Chondrocyte (in vitro differentiated cells): ENCODE measurements around the gene ULK4. TPM values are rescaled to one million over a fixed set of nuclear protein-coding genes. Genes with fewer than 3 reads are reported as not detected.

ENCODE experiments used
- DNase-seq: peaks from one replicate; pipeline ENCODE4 v3.0.0; 2021; ENCODE audit warnings: mixed read lengths, low spot score
- H3K27ac Mint-ChIP-seq: one replicate; pipeline ENCODE4 v1.8.0; 2021; ENCODE audit warnings: mild to moderate bottlenecking, moderate library complexity, mixed read lengths; ENCODE audit not compliant: unreplicated experiment
- H3K27me3 Mint-ChIP-seq: 2 replicates; pipeline ENCODE4 v1.8.0; 2021; ENCODE audit warnings: low read depth, mixed read lengths
- H3K36me3 Mint-ChIP-seq: 2 replicates; pipeline ENCODE4 v1.8.0; 2021; ENCODE audit warnings: low read depth, mixed read lengths
- H3K4me1 Mint-ChIP-seq: 2 replicates; pipeline ENCODE4 v1.8.0; 2021; ENCODE audit warnings: low read depth, mild to moderate bottlenecking, mixed read lengths
- H3K4me3 Mint-ChIP-seq: one replicate; pipeline ENCODE4 v1.8.0; 2021; ENCODE audit warnings: mild to moderate bottlenecking, moderate library complexity, mixed read lengths; ENCODE audit not compliant: unreplicated experiment
- H3K9me3 Mint-ChIP-seq: 2 replicates; pipeline ENCODE4 v1.8.0; 2021; ENCODE audit warnings: low read depth, mixed read lengths
- CTCF ChIP-seq: fragments of 200-600 bp; sonication (generic); IDR thresholded peaks from 2 replicates; pipeline ENCODE4 v1.5.0; 2021; ENCODE audit warnings: antibody characterized with exemption, mild to moderate bottlenecking, moderate library complexity
- total RNA-seq: library from RNA; stranded (reverse); gene quantifications from 3 replicates; pipeline ENCODE4 v1.2.1, GENCODE V29; 2021

Gene ULK4
- total RNA-seq, 1 donor from 2014 or later = 9.1 TPM

- H3K4me1 Mint-ChIP-seq = peaks cover 12% of the 10 kb centered on the region
- no peak for DNase-seq
- H3K4me3 Mint-ChIP-seq = no peak overlapping the region
- H3K9me3 Mint-ChIP-seq = no peaks in the 10 kb centered on the region
- no peaks in the 10 kb centered on the region for H3K27me3 Mint-ChIP-seq
- H3K36me3 Mint-ChIP-seq = no peaks in the 10 kb centered on the region
- no peak for TF ChIP-seq CTCF
- no peak overlapping the region for H3K27ac Mint-ChIP-seq
Observed at GRCh38 chr3:41365973-41366372, 595.9 kb downstream of the ULK4 start.

- no peaks in the 10 kb centered on the region for H3K27me3 Mint-ChIP-seq
- no peak overlapping the region for H3K27ac Mint-ChIP-seq
- peaks cover 2% of the 10 kb centered on the region for H3K4me1 Mint-ChIP-seq
- H3K4me3 Mint-ChIP-seq = no peak overlapping the region
- H3K9me3 Mint-ChIP-seq = no peaks in the 10 kb centered on the region
- H3K36me3 Mint-ChIP-seq = no peaks in the 10 kb centered on the region
- TF ChIP-seq CTCF = peak; percentile 28
- DNase-seq = no peak
Observed at GRCh38 chr3:41364736-41365135, 597.2 kb downstream of the ULK4 start.

- DNase-seq = no peak
- Mint-ChIP-seq H3K4me3 (no peak overlapping the region), H3K27ac (no peak overlapping the region), H3K9me3 (no peaks in the 10 kb centered on the region), H3K27me3 (no peaks in the 10 kb centered on the region), H3K36me3 (no peaks in the 10 kb centered on the region), H3K4me1 (no peaks in the 10 kb centered on the region)
- no peak for TF ChIP-seq CTCF
Observed at GRCh38 chr3:41363830-41364523, 597.9 kb downstream of the ULK4 start.

GRCh38 chr3:41362638-41363559 lies 599.0 kb downstream of the ULK4 start:
- no peak for DNase-seq

More at GRCh38 chr3:41362638-41363559, 599.0 kb downstream of the ULK4 start:
- Mint-ChIP-seq H3K27ac (no peak overlapping the region), H3K27me3 (no peaks in the 10 kb centered on the region), H3K4me1 (no peaks in the 10 kb centered on the region), H3K9me3 (no peaks in the 10 kb centered on the region), H3K4me3 (no peak overlapping the region), H3K36me3 (no peaks in the 10 kb centered on the region)
- TF ChIP-seq CTCF = no peak
